HG03095 (cell line): ENCODE measurements around the gene ACCSL.

ENCODE experiments used
- ATAC-seq: cut with Tn5 transposase; IDR thresholded peaks from one replicate; pipeline ENCODE4 v1.9.1; 2021; ENCODE audit warnings: moderate library complexity; ENCODE audit not compliant: unreplicated experiment

Gene ACCSL

GRCh38 chr11:44047931-44048431, at the start of gene ACCSL:
Gene ACCSL (plus strand): TSS chr11:44047981. CDS start chr11:44048037, 56 bp downstream.
- ATAC-seq: no peak

GRCh38 chr11:43998308-43998707, 49.5 kb upstream of the ACCSL start:
- ATAC-seq: no peak

GRCh38 chr11:44000731-44001130, 47.0 kb upstream of the ACCSL start:
- no peak for ATAC-seq

GRCh38 chr11:44002191-44003093, 45.3 kb upstream of the ACCSL start:
- no peak for ATAC-seq

- no peak for ATAC-seq
Measured at GRCh38 chr11:44003736-44004451, 43.9 kb upstream of the ACCSL start.

- ATAC-seq: no peak
Measured at GRCh38 chr11:44004452-44005062, 43.2 kb upstream of the ACCSL start.

GRCh38 chr11:44005063-44005701, 42.6 kb upstream of the ACCSL start:
- no peak for ATAC-seq

GRCh38 chr11:44005956-44006355, 41.8 kb upstream of the ACCSL start:
- no peak for ATAC-seq

GRCh38 chr11:44006917-44007361, 40.8 kb upstream of the ACCSL start:
- ATAC-seq: no peak

GRCh38 chr11:44007481-44008087, 40.2 kb upstream of the ACCSL start:
- ATAC-seq: no peak

- no peak for ATAC-seq
Measured at GRCh38 chr11:44008088-44008501, 39.7 kb upstream of the ACCSL start.

- ATAC-seq: no peak
Measured at GRCh38 chr11:44008698-44009097, 39.1 kb upstream of the ACCSL start.

GRCh38 chr11:44010789-44011251, 37.0 kb upstream of the ACCSL start:
- no peak for ATAC-seq

GRCh38 chr11:44011797-44012196, 36.0 kb upstream of the ACCSL start:
- ATAC-seq: no peak

- ATAC-seq: no peak
Measured at GRCh38 chr11:44014968-44015623, 32.7 kb upstream of the ACCSL start.

GRCh38 chr11:44015624-44016007, 32.2 kb upstream of the ACCSL start:
- ATAC-seq: no peak

- ATAC-seq: no peak
Measured at GRCh38 chr11:44016131-44016530, 31.6 kb upstream of the ACCSL start.

- no peak for ATAC-seq
Measured at GRCh38 chr11:44016546-44017442, 31.0 kb upstream of the ACCSL start.
